Measurements from ENCODE around the gene MB21D2. TPM values are rescaled to one million over a fixed set of nuclear protein-coding genes. Genes with fewer than 3 reads are reported as not detected.
A peak's percentile ranks its signal among the peaks of the same experiment; 100 is the strongest.

MB21D2 gene
- total RNA-seq, 1 experiment from 2014 or later: 22.5 TPM

- H3K27me3 ChIP-seq (replicated peaks): no peaks in the 10 kb centered on the region
- H3K4me3 ChIP-seq: no peak overlapping the region
- H3K9me3 ChIP-seq (replicated peaks): no peaks in the 10 kb centered on the region
- peaks cover 31% of the 10 kb centered on the region for H3K4me1 ChIP-seq (replicated peaks)
- H3K27ac ChIP-seq: no peak overlapping the region
- no peaks in the 10 kb centered on the region for H3K36me3 ChIP-seq
- no peak for DNase-seq (ENCODE audit: low read depth in 1 of 2, low spot score in 2 of 2)
Measured at GRCh38 chr3:192933259-192933658, 15.6 kb upstream of the MB21D2 start.

GRCh38 chr3:192931825-192932224 lies 14.2 kb upstream of the MB21D2 start:
- Histone ChIP-seq H3K4me3 (no peak overlapping the region), H3K4me1 (replicated peaks) (peaks cover 38% of the 10 kb centered on the region), H3K9me3 (replicated peaks) (no peaks in the 10 kb centered on the region), H3K27ac (no peak overlapping the region), H3K36me3 (no peaks in the 10 kb centered on the region), H3K27me3 (replicated peaks) (no peaks in the 10 kb centered on the region)
- no peak for DNase-seq (ENCODE audit: low read depth in 1 of 2, low spot score in 2 of 2)

GRCh38 chr3:192930577-192930976 lies 12.9 kb upstream of the MB21D2 start:
- no peaks in the 10 kb centered on the region for H3K27me3 ChIP-seq (replicated peaks)
- DNase-seq (ENCODE audit: low read depth in 1 of 2, low spot score in 2 of 2): no peak
- H3K27ac ChIP-seq: no peak overlapping the region
- H3K9me3 ChIP-seq (replicated peaks): no peaks in the 10 kb centered on the region
- H3K36me3 ChIP-seq: no peaks in the 10 kb centered on the region
- H3K4me3 ChIP-seq: no peak overlapping the region
- H3K4me1 ChIP-seq (replicated peaks): peaks cover 43% of the 10 kb centered on the region

GRCh38 chr3:192929755-192930547 lies 12.3 kb upstream of the MB21D2 start:
- Histone ChIP-seq H3K27me3 (replicated peaks) (no peaks in the 10 kb centered on the region), H3K4me1 (replicated peaks) (peaks cover 38% of the 10 kb centered on the region), H3K4me3 (no peak overlapping the region), H3K27ac (no peak overlapping the region), H3K9me3 (replicated peaks) (no peaks in the 10 kb centered on the region), H3K36me3 (no peaks in the 10 kb centered on the region)
- no peak for DNase-seq (ENCODE audit: low read depth in 1 of 2, low spot score in 2 of 2)

GRCh38 chr3:192929146-192929545 lies 11.5 kb upstream of the MB21D2 start:
- Histone ChIP-seq H3K9me3 (replicated peaks) (no peaks in the 10 kb centered on the region), H3K4me3 (no peak overlapping the region), H3K36me3 (no peaks in the 10 kb centered on the region), H3K27me3 (replicated peaks) (no peaks in the 10 kb centered on the region), H3K27ac (no peak overlapping the region), H3K4me1 (replicated peaks) (peaks cover 33% of the 10 kb centered on the region)
- DNase-seq (ENCODE audit: low read depth in 1 of 2, low spot score in 2 of 2): no peak

- DNase-seq (ENCODE audit: low read depth in 1 of 2, low spot score in 2 of 2): no peak
- Histone ChIP-seq H3K4me3 (no peak overlapping the region), H3K27me3 (replicated peaks) (no peaks in the 10 kb centered on the region), H3K9me3 (replicated peaks) (no peaks in the 10 kb centered on the region), H3K4me1 (replicated peaks) (peaks cover 29% of the 10 kb centered on the region), H3K27ac (no peak overlapping the region), H3K36me3 (no peaks in the 10 kb centered on the region)
Measured at GRCh38 chr3:192928720-192929119, 11.1 kb upstream of the MB21D2 start.

- Histone ChIP-seq H3K36me3 (no peaks in the 10 kb centered on the region), H3K4me3 (no peak overlapping the region), H3K27ac (no peak overlapping the region), H3K9me3 (replicated peaks) (no peaks in the 10 kb centered on the region), H3K4me1 (replicated peaks) (peaks cover 28% of the 10 kb centered on the region), H3K27me3 (replicated peaks) (no peaks in the 10 kb centered on the region)
- no peak for DNase-seq (ENCODE audit: low read depth in 1 of 2, low spot score in 2 of 2)
Measured at GRCh38 chr3:192928016-192928415, 10.4 kb upstream of the MB21D2 start.

- Histone ChIP-seq H3K4me3 (no peak overlapping the region), H3K27me3 (replicated peaks) (no peaks in the 10 kb centered on the region), H3K9me3 (replicated peaks) (no peaks in the 10 kb centered on the region), H3K27ac (no peak overlapping the region), H3K36me3 (no peaks in the 10 kb centered on the region), H3K4me1 (replicated peaks) (peaks cover 32% of the 10 kb centered on the region)
- peak in 1 of 2 experiments; percentile 34 for DNase-seq (ENCODE audit: low read depth in 1 of 2, low spot score in 2 of 2)
Measured at GRCh38 chr3:192927016-192927415, 9.4 kb upstream of the MB21D2 start.

GRCh38 chr3:192923731-192924130 lies 6.1 kb upstream of the MB21D2 start:
- no peak for DNase-seq (ENCODE audit: low read depth in 1 of 2, low spot score in 2 of 2)
- H3K4me1 ChIP-seq (replicated peaks): peaks cover 23% of the 10 kb centered on the region
- no peak overlapping the region for H3K4me3 ChIP-seq
- H3K36me3 ChIP-seq: no peaks in the 10 kb centered on the region
- no peaks in the 10 kb centered on the region for H3K27me3 ChIP-seq (replicated peaks)
- no peaks in the 10 kb centered on the region for H3K9me3 ChIP-seq (replicated peaks)
- no peak overlapping the region for H3K27ac ChIP-seq

GRCh38 chr3:192921793-192922192 lies 4.1 kb upstream of the MB21D2 start:
- H3K36me3 ChIP-seq: peaks cover 5% of the 10 kb centered on the region; the same call in 1 of the 2 replicates
- no peaks in the 10 kb centered on the region for H3K9me3 ChIP-seq (replicated peaks)
- H3K27ac ChIP-seq: no peak overlapping the region
- H3K4me1 ChIP-seq (replicated peaks): peaks cover 18% of the 10 kb centered on the region
- DNase-seq (ENCODE audit: low read depth in 1 of 2, low spot score in 2 of 2): no peak
- no peaks in the 10 kb centered on the region for H3K27me3 ChIP-seq (replicated peaks)
- no peak overlapping the region for H3K4me3 ChIP-seq

GRCh38 chr3:192920411-192920810 lies 2.8 kb upstream of the MB21D2 start:
- Histone ChIP-seq H3K4me1 (replicated peaks) (peaks cover 16% of the 10 kb centered on the region), H3K9me3 (replicated peaks) (no peaks in the 10 kb centered on the region), H3K36me3 (peaks cover 5% of the 10 kb centered on the region; the same call in 1 of the 2 replicates), H3K4me3 (no peak overlapping the region), H3K27ac (no peak overlapping the region), H3K27me3 (replicated peaks) (no peaks in the 10 kb centered on the region)
- DNase-seq (ENCODE audit: low read depth in 1 of 2, low spot score in 2 of 2): no peak

- no peak for DNase-seq (ENCODE audit: low read depth in 1 of 2, low spot score in 2 of 2)
- Histone ChIP-seq H3K4me3 (no peak overlapping the region), H3K36me3 (peaks cover 5% of the 10 kb centered on the region; the same call in 1 of the 2 replicates), H3K4me1 (replicated peaks) (peaks cover 22% of the 10 kb centered on the region), H3K27me3 (replicated peaks) (no peaks in the 10 kb centered on the region), H3K27ac (no peak overlapping the region), H3K9me3 (replicated peaks) (no peaks in the 10 kb centered on the region)
Measured at GRCh38 chr3:192919901-192920300, 2.2 kb upstream of the MB21D2 start.

GRCh38 chr3:192918275-192918588 lies 576 bp upstream of the MB21D2 start:
- Histone ChIP-seq H3K36me3 (peaks cover 5% of the 10 kb centered on the region; the same call in 1 of the 2 replicates), H3K4me1 (replicated peaks) (peaks cover 25% of the 10 kb centered on the region), H3K4me3 (peak overlapping the region; percentile 78), H3K27me3 (replicated peaks) (no peaks in the 10 kb centered on the region), H3K27ac (peak overlapping the region; percentile 93), H3K9me3 (replicated peaks) (no peaks in the 10 kb centered on the region)
- DNase-seq (ENCODE audit: low read depth in 1 of 2, low spot score in 2 of 2): no peak

- Histone ChIP-seq H3K36me3 (peaks cover 5% of the 10 kb centered on the region; the same call in 1 of the 2 replicates), H3K9me3 (replicated peaks) (no peaks in the 10 kb centered on the region), H3K27ac (peak overlapping the region; percentile 93), H3K4me1 (replicated peaks) (peaks cover 21% of the 10 kb centered on the region), H3K27me3 (replicated peaks) (no peaks in the 10 kb centered on the region), H3K4me3 (peak overlapping the region; percentile 78)
- peak; percentile 70 for DNase-seq (ENCODE audit: low read depth in 1 of 2, low spot score in 2 of 2)
Measured at GRCh38 chr3:192917028-192917403, 640 bp downstream of the MB21D2 start.
